HepG2 (cell line): ENCODE data around the gene FAM89B. TPM values are rescaled to one million over a fixed set of nuclear protein-coding genes. Genes with fewer than 3 reads are reported as not detected.
A peak's percentile ranks its signal among the peaks of the same experiment; 100 is the strongest.

Source experiments
- CENPX ChIP-seq: sonication (generic); formaldehyde crosslinking; IDR thresholded peaks from 2 replicates; pipeline ENCODE4 v1.9.0; 2021; ENCODE audit warnings: mild to moderate bottlenecking, missing genetic modification reagents, moderate library complexity
- CHD2 ChIP-seq: IDR thresholded peaks from 2 replicates; pipeline ENCODE4 v1.6.1; 2011; ENCODE audit warnings: low read depth, low read length, improper control_type of control experiment
- CREM ChIP-seq, 2 experiments: sonication (generic) in 1 of 2; formaldehyde crosslinking in 1 of 2; IDR thresholded peaks; 2 replicates each; pipeline versions ENCODE4 v1.4.0 to v1.6.1; 2016 to 2020; ENCODE audit warnings: antibody characterized with exemption in 1 of 2, mild to moderate bottlenecking in 1 of 2, missing genetic modification reagents in 1 of 2
- GFI1 ChIP-seq: sonication (generic); formaldehyde crosslinking; IDR thresholded peaks from 2 replicates; pipeline ENCODE4 v1.5.0; 2020; ENCODE audit warnings: missing genetic modification reagents, mild to moderate bottlenecking, borderline replicate concordance
- KDM5A ChIP-seq: fragments of 200-600 bp; sonication (generic); IDR thresholded peaks from 2 replicates; pipeline ENCODE4 v1.7.0; 2018; ENCODE audit warnings: antibody characterized with exemption, mild to moderate bottlenecking, low read length, borderline replicate concordance
- KLF15 ChIP-seq: sonication (generic); formaldehyde crosslinking; IDR thresholded peaks from 2 replicates; pipeline ENCODE4 v1.8.1; 2023; ENCODE audit warnings: borderline replicate concordance, mild to moderate bottlenecking, inconsistent platforms, missing genetic modification reagents, mixed read lengths
- NBN ChIP-seq: fragments of 450-650 bp; conservative IDR thresholded peaks from 2 replicates; pipeline ENCODE4 v1.6.1; 2017
- NCOA2 ChIP-seq: sonication (generic); formaldehyde crosslinking; IDR thresholded peaks from 2 replicates; pipeline ENCODE4 v1.8.0; 2022; ENCODE audit warnings: inconsistent platforms
- PITX1 ChIP-seq: sonication (generic); formaldehyde crosslinking; IDR thresholded peaks from 2 replicates; pipeline ENCODE4 v1.5.1; 2020; ENCODE audit warnings: mild to moderate bottlenecking, missing genetic modification reagents
- POLR2AphosphoS5 ChIP-seq: IDR thresholded peaks from 2 replicates; pipeline ENCODE4 v1.6.1; 2012; ENCODE audit warnings: low read depth, low read length
- RBFOX2 ChIP-seq: fragments of 200-400 bp; formaldehyde crosslinking; IDR thresholded peaks from 2 replicates; pipeline ENCODE4 v1.6.1; 2017; ENCODE audit warnings: low read depth, mild to moderate bottlenecking, low read length
- TAF1 ChIP-seq: sonication (generic); formaldehyde crosslinking; IDR thresholded peaks from 2 replicates; pipeline ENCODE4 v1.4.0; 2020; ENCODE audit warnings: missing genetic modification reagents
- TRIM24 ChIP-seq: sonication (generic); formaldehyde crosslinking; IDR thresholded peaks from 2 replicates; pipeline ENCODE4 v1.8.0; 2022; ENCODE audit warnings: mild to moderate bottlenecking, missing genetic modification reagents
- ZC3H13 ChIP-seq: sonication (generic); formaldehyde crosslinking; IDR thresholded peaks from 2 replicates; pipeline ENCODE4 v1.8.1; 2023; ENCODE audit warnings: mild to moderate bottlenecking, missing genetic modification reagents, moderate library complexity
- ZFP82 ChIP-seq: sonication (generic); formaldehyde crosslinking; IDR thresholded peaks from 2 replicates; pipeline ENCODE4 v1.5.1; 2020; ENCODE audit warnings: mild to moderate bottlenecking, missing genetic modification reagents, borderline replicate concordance
- ZIK1 ChIP-seq: sonication (generic); formaldehyde crosslinking; IDR thresholded peaks from 2 replicates; pipeline ENCODE4 v1.5.0; 2020; ENCODE audit warnings: mild to moderate bottlenecking, low read depth, missing genetic modification reagents, borderline replicate concordance
- ZNF552 ChIP-seq: sonication (generic); formaldehyde crosslinking; IDR thresholded peaks from 2 replicates; pipeline ENCODE4 v1.9.0; 2022; ENCODE audit warnings: missing genetic modification reagents, mild to moderate bottlenecking, borderline replicate concordance
- ZNF614 ChIP-seq: IDR thresholded peaks from 2 replicates; pipeline ENCODE4 v1.6.1; 2018; ENCODE audit warnings: missing biosample characterization, missing genetic modification reagents, inconsistent platforms, borderline replicate concordance
- ZNF746 ChIP-seq: sonication (generic); formaldehyde crosslinking; IDR thresholded peaks from 2 replicates; pipeline ENCODE4 v1.8.0; 2022; ENCODE audit warnings: mild to moderate bottlenecking, missing genetic modification reagents
- ZNF776 ChIP-seq: sonication (generic); formaldehyde crosslinking; IDR thresholded peaks from 2 replicates; pipeline ENCODE4 v1.4.0; 2020; ENCODE audit warnings: mild to moderate bottlenecking, missing genetic modification reagents
- polyA plus RNA-seq, 8 experiments: library from polyadenylated mRNA; depleted of rRNA in 3 of 8; stranded (reverse) in 7 of 8; unstranded in 1 of 8; fragments of >200 nt; fragmentation: Illumina TruSeq in 4 of 8; extraction: Trizol in 4 of 8; gene quantifications; 2 replicates each; pipeline versions ENCODE4 v1.2.1 to v1.2.3, GENCODE V29; 2011 to 2016; ENCODE audit warnings: low read depth in 4 of 8, missing spikeins in 1 of 8, mixed read lengths in 1 of 8; ENCODE audit not compliant: insufficient read depth in 1 of 8
- total RNA-seq, 5 experiments: library from RNA; depleted of rRNA; stranded (reverse); fragments of >200 nt; fragmentation: Illumina TruSeq; extraction: Trizol; gene quantifications; 2 replicates each; pipeline ENCODE4 v1.2.3, GENCODE V29; 2016; ENCODE audit warnings: low read depth in 1 of 5
- TF ChIP-seq, protein P1 (sequence below): sonication (generic); formaldehyde crosslinking; IDR thresholded peaks from 2 replicates; pipeline ENCODE4 v1.4.0; 2020; ENCODE audit warnings: missing genetic modification reagents
- TF ChIP-seq, protein P2 (sequence below): sonication (generic); formaldehyde crosslinking; IDR thresholded peaks from 2 replicates; pipeline ENCODE4 v1.4.0; 2020; ENCODE audit warnings: mild to moderate bottlenecking, missing genetic modification reagents, borderline replicate concordance
- TF ChIP-seq, protein P3 (sequence below): sonication (generic); formaldehyde crosslinking; IDR thresholded peaks from 2 replicates; pipeline ENCODE4 v1.5.0; 2020; ENCODE audit warnings: missing genetic modification reagents, mild to moderate bottlenecking, borderline replicate concordance

FAM89B gene
- total and polyA plus RNA-seq, 2 of the 13 experiments (the other 11 are each of a cell fraction or from before 2014, with no cell fraction given): 5.7 to 8.0 TPM

DNA sequence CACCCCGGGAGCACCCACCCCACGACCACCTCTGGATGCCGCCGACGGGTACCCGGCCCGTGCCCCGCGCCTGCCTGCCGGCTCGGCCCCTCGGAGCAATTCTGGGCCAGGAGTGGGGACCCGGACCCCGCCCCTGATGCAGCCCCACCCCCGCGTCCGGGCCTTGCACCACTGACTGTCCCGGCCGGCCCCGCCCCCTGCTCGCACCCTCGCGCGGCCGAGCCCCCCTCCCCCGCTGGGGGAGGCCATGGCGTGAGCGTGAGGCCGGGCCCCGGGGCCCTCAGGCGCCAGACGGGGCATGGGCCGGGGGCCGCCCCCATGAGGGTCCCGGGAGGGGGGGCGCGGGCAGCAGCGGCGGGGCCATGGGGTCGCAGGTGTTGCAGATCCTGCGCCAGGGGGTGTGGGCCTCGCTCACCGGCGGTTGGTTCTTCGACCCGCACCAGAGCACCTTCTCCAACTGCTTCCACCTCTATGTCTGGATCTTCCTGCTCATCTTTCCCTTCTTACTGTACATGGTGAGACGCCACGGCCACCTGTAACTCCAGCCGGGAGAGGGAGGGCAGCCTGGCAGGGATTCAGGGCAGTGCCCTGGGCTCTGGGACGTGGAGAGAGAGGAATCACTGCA, 43.7 kb downstream of the FAM89B start (continued):
- TF ChIP-seq CREM (IDR thresholded peaks at IDR 0.05) (no peak), CREM (CRISPR knock-in tag; IDR thresholded peaks at IDR 0.05) (no peak), CHD2 (no peak), CENPX (CRISPR knock-in tag) (no peak), NCOA2 (no peak), ZNF746 (CRISPR knock-in tag) (no peak), ZNF614 (CRISPR knock-in tag) (0 out of 2 replicates have a peak, but pooled peaks have one; percentile 22), GFI1 (CRISPR knock-in tag) (no peak; the same call in 1 of the 2 replicates), ZNF776 (CRISPR knock-in tag) (0 out of 2 replicates have a peak, but pooled peaks have one; percentile 54), ZNF552 (CRISPR knock-in tag) (no peak), TAF1 (CRISPR knock-in tag) (peak; percentile 45; the same call in 1 of the 2 replicates), TRIM24 (CRISPR knock-in tag) (no peak), PITX1 (CRISPR knock-in tag) (no peak), RBFOX2 (peak; percentile 81), ZIK1 (CRISPR knock-in tag) (no peak), ZFP82 (CRISPR knock-in tag) (no peak), NBN (no peak), KLF15 (CRISPR knock-in tag) (no peak), KDM5A (peak; percentile 48; the same call in 1 of the 2 replicates), POLR2AphosphoS5 (no peak), ZC3H13 (CRISPR knock-in tag) (no peak)
- TF ChIP-seq, protein P1, sequence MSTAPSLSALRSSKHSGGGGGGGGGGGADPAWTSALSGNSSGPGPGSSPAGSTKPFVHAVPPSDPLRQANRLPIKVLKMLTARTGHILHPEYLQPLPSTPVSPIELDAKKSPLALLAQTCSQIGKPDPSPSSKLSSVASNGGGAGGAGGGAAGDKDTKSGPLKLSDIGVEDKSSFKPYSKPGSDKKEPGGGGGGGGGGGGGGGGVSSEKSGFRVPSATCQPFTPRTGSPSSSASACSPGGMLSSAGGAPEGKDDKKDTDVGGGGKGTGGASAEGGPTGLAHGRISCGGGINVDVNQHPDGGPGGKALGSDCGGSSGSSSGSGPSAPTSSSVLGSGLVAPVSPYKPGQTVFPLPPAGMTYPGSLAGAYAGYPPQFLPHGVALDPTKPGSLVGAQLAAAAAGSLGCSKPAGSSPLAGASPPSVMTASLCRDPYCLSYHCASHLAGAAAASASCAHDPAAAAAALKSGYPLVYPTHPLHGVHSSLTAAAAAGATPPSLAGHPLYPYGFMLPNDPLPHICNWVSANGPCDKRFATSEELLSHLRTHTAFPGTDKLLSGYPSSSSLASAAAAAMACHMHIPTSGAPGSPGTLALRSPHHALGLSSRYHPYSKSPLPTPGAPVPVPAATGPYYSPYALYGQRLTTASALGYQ (CRISPR knock-in tag): no peak
- TF ChIP-seq, protein P2, sequence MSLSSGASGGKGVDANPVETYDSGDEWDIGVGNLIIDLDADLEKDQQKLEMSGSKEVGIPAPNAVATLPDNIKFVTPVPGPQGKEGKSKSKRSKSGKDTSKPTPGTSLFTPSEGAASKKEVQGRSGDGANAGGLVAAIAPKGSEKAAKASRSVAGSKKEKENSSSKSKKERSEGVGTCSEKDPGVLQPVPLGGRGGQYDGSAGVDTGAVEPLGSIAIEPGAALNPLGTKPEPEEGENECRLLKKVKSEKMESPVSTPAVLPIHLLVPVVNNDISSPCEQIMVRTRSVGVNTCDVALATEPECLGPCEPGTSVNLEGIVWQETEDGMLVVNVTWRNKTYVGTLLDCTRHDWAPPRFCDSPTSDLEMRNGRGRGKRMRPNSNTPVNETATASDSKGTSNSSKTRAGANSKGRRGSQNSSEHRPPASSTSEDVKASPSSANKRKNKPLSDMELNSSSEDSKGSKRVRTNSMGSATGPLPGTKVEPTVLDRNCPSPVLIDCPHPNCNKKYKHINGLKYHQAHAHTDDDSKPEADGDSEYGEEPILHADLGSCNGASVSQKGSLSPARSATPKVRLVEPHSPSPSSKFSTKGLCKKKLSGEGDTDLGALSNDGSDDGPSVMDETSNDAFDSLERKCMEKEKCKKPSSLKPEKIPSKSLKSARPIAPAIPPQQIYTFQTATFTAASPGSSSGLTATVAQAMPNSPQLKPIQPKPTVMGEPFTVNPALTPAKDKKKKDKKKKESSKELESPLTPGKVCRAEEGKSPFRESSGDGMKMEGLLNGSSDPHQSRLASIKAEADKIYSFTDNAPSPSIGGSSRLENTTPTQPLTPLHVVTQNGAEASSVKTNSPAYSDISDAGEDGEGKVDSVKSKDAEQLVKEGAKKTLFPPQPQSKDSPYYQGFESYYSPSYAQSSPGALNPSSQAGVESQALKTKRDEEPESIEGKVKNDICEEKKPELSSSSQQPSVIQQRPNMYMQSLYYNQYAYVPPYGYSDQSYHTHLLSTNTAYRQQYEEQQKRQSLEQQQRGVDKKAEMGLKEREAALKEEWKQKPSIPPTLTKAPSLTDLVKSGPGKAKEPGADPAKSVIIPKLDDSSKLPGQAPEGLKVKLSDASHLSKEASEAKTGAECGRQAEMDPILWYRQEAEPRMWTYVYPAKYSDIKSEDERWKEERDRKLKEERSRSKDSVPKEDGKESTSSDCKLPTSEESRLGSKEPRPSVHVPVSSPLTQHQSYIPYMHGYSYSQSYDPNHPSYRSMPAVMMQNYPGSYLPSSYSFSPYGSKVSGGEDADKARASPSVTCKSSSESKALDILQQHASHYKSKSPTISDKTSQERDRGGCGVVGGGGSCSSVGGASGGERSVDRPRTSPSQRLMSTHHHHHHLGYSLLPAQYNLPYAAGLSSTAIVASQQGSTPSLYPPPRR (CRISPR knock-in tag): 0 out of 2 replicates have a peak, but pooled peaks have one; percentile 29
- TF ChIP-seq, protein P3, sequence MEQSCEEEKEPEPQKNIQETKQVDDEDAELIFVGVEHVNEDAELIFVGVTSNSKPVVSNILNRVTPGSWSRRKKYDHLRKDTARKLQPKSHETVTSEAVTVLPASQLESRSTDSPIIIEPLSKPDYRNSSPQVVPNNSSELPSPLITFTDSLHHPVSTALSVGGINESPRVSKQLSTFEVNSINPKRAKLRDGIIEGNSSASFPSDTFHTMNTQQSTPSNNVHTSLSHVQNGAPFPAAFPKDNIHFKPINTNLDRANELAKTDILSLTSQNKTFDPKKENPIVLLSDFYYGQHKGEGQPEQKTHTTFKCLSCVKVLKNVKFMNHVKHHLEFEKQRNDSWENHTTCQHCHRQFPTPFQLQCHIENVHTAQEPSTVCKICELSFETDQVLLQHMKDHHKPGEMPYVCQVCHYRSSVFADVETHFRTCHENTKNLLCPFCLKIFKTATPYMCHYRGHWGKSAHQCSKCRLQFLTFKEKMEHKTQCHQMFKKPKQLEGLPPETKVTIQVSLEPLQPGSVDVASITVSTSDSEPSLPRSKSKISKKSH (CRISPR knock-in tag): no peak
